GM23338 (cell line): Measurements from ENCODE around the gene BABAM1.

Experiments used
- CTCF ChIP-seq, 2 experiments: fragments of 200-600 bp in 1 of 2; sonication (generic) in 1 of 2; conservative IDR thresholded peaks; 2 replicates each; pipeline versions ENCODE4 v1.5.1 to v1.6.1; 2016 to 2017; ENCODE audit warnings: antibody characterized with exemption in 2 of 2, low read depth in 2 of 2, mild to moderate bottlenecking in 2 of 2, moderate library complexity in 1 of 2
- EZH2 ChIP-seq: fragments of 200-600 bp; sonication (generic); IDR thresholded peaks from one replicate; pipeline ENCODE4 v1.8.0; 2017; ENCODE audit warnings: antibody characterized with exemption, mild to moderate bottlenecking, low read depth; ENCODE audit not compliant: unreplicated experiment
- EZH2phosphoT487 ChIP-seq: fragments of 200-600 bp; sonication (generic); IDR thresholded peaks from one replicate; pipeline ENCODE4 v1.8.1; 2018; ENCODE audit warnings: antibody characterized with exemption; ENCODE audit not compliant: unreplicated experiment
- JUNB ChIP-seq: IDR thresholded peaks from one replicate; pipeline ENCODE4 v1.6.1; 2016; ENCODE audit warnings: antibody characterized with exemption; ENCODE audit not compliant: unreplicated experiment
- POLR2AphosphoS5 ChIP-seq: IDR thresholded peaks from 2 replicates; pipeline ENCODE4 v1.6.1; 2016; ENCODE audit warnings: antibody characterized with exemption, low read depth
- REST ChIP-seq: IDR thresholded peaks from one replicate; pipeline ENCODE4 v1.6.1; 2018; ENCODE audit warnings: antibody characterized with exemption; ENCODE audit not compliant: unreplicated experiment
- STAT1 ChIP-seq: IDR thresholded peaks from one replicate; pipeline ENCODE4 v1.6.1; 2016; ENCODE audit warnings: antibody characterized with exemption; ENCODE audit not compliant: unreplicated experiment
- ZNF462 ChIP-seq: fragments of 250-450 bp; sonication (Bioruptor Pico); IDR thresholded peaks from 2 replicates; pipeline ENCODE4 v1.5.0; 2020; ENCODE audit warnings: mild to moderate bottlenecking, moderate library complexity

GRCh38 chr19:17242431-17243208 is 24.6 kb upstream of the BABAM1 start:
- TF ChIP-seq POLR2AphosphoS5, result no peak
- TF ChIP-seq REST, result no peak
- no peak for TF ChIP-seq CTCF (conservative IDR thresholded peaks at IDR 0.05; ENCODE audit: low read depth in 2 of 2)
- TF ChIP-seq EZH2phosphoT487, result no peak
- no peak for TF ChIP-seq STAT1
- TF ChIP-seq EZH2, result no peak
- TF ChIP-seq ZNF462, result no peak
- TF ChIP-seq JUNB, result no peak
